Measurements from ENCODE around the gene IPO13.

GRCh38 chr1:43908858-43909257 lies 37.9 kb upstream of the IPO13 start:
- TF ChIP-seq, protein P1, sequence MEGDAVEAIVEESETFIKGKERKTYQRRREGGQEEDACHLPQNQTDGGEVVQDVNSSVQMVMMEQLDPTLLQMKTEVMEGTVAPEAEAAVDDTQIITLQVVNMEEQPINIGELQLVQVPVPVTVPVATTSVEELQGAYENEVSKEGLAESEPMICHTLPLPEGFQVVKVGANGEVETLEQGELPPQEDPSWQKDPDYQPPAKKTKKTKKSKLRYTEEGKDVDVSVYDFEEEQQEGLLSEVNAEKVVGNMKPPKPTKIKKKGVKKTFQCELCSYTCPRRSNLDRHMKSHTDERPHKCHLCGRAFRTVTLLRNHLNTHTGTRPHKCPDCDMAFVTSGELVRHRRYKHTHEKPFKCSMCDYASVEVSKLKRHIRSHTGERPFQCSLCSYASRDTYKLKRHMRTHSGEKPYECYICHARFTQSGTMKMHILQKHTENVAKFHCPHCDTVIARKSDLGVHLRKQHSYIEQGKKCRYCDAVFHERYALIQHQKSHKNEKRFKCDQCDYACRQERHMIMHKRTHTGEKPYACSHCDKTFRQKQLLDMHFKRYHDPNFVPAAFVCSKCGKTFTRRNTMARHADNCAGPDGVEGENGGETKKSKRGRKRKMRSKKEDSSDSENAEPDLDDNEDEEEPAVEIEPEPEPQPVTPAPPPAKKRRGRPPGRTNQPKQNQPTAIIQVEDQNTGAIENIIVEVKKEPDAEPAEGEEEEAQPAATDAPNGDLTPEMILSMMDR (IDR thresholded peaks at IDR 0.05; ENCODE audit: low read length), result no peak
- TF ChIP-seq EZH2phosphoT487 (IDR thresholded peaks at IDR 0.05; ENCODE audit: low read length), result no peak

All from MM.1S (cell line).